ENCODE measurements around the gene NRXN3.

GRCh38 chr14:79464468-79464867 is 1294.3 kb downstream of the NRXN3 start:
- TF ChIP-seq CTCF (conservative IDR thresholded peaks at IDR 0.05; ENCODE audit: low read length) (no peak), EZH2phosphoT487 (IDR thresholded peaks at IDR 0.05; ENCODE audit: borderline replicate concordance, low read depth, low read length) (no peak)
